ENCODE results near the gene NPR1.

NPR1 gene

GRCh38 chr1:153730468-153730988 lies 52.0 kb downstream of the NPR1 start:
- no peak for DNase-seq

DNA sequence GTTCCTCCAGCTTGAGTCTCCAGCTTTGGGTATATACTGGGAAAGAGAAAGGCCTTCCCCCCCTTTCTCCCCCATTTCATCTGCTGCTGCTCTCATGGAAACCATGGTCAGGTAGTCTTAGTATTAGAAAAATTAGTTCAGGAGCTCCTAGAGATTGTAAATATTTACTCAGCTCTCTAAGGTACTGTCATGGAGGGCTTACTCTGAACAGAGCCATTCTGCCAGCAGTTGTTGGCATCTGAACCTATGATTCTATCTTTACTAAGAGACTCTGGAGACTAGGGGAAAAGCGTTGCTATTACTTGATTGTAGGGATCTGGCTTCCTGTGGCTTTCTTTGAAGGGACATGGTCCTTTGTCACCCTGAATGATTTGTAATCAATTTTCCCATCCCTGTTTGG lies 55.5 kb downstream of the NPR1 start:
- DNase-seq, result no peak

GRCh38 chr1:153734396-153735089 lies 56.1 kb downstream of the NPR1 start:
- no peak for DNase-seq

DNA sequence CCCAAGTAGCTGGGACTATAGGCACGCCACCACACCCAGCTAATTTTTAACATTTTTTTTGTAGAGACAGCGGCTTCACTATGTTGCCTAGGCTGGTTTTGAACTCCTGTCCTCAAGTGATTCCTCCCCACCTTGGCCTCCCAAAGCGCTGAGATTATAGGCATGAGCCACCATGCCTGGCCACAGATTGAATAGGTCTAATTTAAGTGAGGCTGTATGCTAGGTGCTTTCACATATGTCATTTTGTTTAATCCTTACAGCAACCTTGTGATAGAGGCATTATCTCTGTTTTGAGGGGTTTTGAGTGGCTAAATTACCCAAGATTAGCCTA lies 56.6 kb downstream of the NPR1 start:
- DNase-seq, result no peak

- no peak for DNase-seq
These were observed 63.5 kb downstream of the NPR1 start for GRCh38 chr1:153741986-153742385.

DNA sequence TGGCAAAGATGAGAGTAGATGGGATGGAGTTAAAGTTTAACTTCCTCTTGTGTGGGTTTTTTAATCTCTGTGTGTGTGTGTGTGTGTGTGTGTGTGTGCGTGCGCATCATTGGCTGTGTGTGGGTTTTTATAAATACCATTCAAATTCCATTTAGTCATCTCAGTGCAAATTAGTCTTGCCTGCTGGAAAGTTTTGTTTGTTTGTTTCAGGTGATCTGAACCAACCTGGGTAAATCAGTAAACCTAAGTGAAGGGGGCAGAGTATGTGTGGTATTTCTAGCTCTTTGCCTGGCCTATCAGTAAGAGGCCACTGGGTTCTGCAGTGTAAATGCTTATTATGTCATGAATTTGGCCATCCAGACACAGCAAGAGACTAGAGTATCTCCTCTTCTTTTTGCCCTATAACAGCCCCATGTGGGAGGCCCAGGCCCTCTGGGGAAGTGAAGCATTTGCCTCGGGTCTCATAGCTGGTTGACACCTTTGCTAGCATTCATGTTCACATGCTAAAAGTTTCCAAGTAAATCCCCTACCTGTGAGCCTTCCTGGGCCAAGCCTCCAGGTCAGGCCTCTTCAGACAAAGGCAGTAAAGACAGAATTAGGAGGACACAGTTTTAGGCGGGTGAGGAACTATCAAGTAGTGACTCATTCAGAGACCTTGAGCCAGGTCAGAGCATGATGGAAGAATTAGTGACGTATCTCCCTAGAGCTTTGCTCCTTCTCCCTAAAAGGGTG lies 64.1 kb downstream of the NPR1 start:
- DNase-seq, result no peak
